Activated naive CD4-positive, alpha-beta T cell treated with anti-CD3 and anti-CD28 coated beads, Interleukin-2, amount 10 ng/mL, durations not matched to agents 7 days and 5 days (primary cell): ENCODE measurements around the gene NUDT4B.
"Not testable (repeated sequence)": the region's sequence is repeated elsewhere in the genome, so short reads cannot be mapped to it uniquely, and the experiment has no call there.

Experiments used
- CTCF ChIA-PET: fragments of 350-600 bp; sonication (Branson Sonifier 250); formaldehyde crosslinking; loops from one replicate; lab custom pipeline; 2021; ENCODE audit warnings: antibody characterized with exemption; lab: Charles Lee
- DNase-seq: peaks from one replicate; pipeline ENCODE4 v3.0.0-alpha.2; 2020
- H3K27ac Mint-ChIP-seq: one replicate; pipeline ENCODE4 v1.8.0; 2021; ENCODE audit warnings: mild to moderate bottlenecking, moderate library complexity, mixed read lengths
- H3K27me3 Mint-ChIP-seq: one replicate; pipeline ENCODE4 v1.8.0; 2021; ENCODE audit warnings: mild to moderate bottlenecking, mixed read lengths
- H3K36me3 Mint-ChIP-seq: one replicate; pipeline ENCODE4 v1.8.0; 2021; ENCODE audit warnings: mixed read lengths
- H3K4me1 Mint-ChIP-seq: one replicate; pipeline ENCODE4 v1.8.0; 2021; ENCODE audit warnings: mixed read lengths
- H3K4me3 Mint-ChIP-seq: one replicate; pipeline ENCODE4 v1.8.0; 2021; ENCODE audit warnings: mild to moderate bottlenecking, moderate library complexity, mixed read lengths
- H3K9me3 Mint-ChIP-seq: one replicate; pipeline ENCODE4 v1.8.0; 2021; ENCODE audit warnings: mixed read lengths

NUDT4B gene

GRCh38 chr1:148748563-148749334, at the start of gene NUDT4B:
TSS of gene NUDT4B (plus strand) at chr1:148748774. CDS start at chr1:148748953, 179 bp downstream.
- CTCF ChIA-PET, DNase-seq, H3K27me3 Mint-ChIP-seq, H3K27ac Mint-ChIP-seq, H3K4me3 Mint-ChIP-seq, H3K36me3 Mint-ChIP-seq, H3K4me1 Mint-ChIP-seq, H3K9me3 Mint-ChIP-seq: not testable (repeated sequence)

- H3K27ac Mint-ChIP-seq, H3K27me3 Mint-ChIP-seq, H3K9me3 Mint-ChIP-seq, H3K36me3 Mint-ChIP-seq, H3K4me3 Mint-ChIP-seq, DNase-seq, CTCF ChIA-PET, H3K4me1 Mint-ChIP-seq: not testable (repeated sequence)
Observed at GRCh38 chr1:148699357-148699756, 49.2 kb upstream of the NUDT4B start.

- H3K4me3 Mint-ChIP-seq, H3K27ac Mint-ChIP-seq, CTCF ChIA-PET, H3K27me3 Mint-ChIP-seq, DNase-seq, H3K4me1 Mint-ChIP-seq, H3K9me3 Mint-ChIP-seq, H3K36me3 Mint-ChIP-seq: not testable (repeated sequence)
Observed at GRCh38 chr1:148702242-148702641, 46.3 kb upstream of the NUDT4B start.

DNA sequence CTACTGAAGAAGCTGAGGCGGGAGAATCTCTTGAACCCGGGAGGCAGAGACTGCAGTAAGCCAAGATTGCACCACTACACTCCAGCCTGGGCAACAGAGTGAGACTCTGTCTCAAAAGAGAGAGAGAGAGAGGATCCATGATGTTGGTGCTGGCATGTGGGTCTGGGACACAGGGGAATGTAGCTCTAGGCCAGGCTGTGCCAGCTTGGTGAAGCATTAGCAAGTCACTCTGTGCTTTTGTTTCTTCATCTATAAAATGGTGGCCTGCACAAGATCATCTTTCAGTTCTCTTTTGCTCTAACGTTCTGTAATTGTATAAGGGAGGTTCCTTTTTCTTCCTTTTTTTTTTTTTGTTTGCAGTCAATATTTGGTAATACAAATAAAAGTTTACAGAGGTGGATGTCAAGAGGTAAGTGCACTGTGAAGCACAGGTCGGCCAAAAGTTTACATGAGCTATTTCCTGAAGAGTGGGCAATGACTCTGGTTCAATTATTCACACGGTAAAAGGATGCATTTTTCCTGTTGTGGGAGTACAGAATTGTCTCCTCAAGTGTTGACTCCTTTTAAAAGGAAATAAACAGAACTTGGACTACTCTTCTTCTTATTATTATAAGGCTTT, 44.5 kb upstream of the NUDT4B start:
- H3K4me3 Mint-ChIP-seq, H3K9me3 Mint-ChIP-seq, H3K36me3 Mint-ChIP-seq, CTCF ChIA-PET, H3K27me3 Mint-ChIP-seq, DNase-seq, H3K27ac Mint-ChIP-seq, H3K4me1 Mint-ChIP-seq: not testable (repeated sequence)

DNA sequence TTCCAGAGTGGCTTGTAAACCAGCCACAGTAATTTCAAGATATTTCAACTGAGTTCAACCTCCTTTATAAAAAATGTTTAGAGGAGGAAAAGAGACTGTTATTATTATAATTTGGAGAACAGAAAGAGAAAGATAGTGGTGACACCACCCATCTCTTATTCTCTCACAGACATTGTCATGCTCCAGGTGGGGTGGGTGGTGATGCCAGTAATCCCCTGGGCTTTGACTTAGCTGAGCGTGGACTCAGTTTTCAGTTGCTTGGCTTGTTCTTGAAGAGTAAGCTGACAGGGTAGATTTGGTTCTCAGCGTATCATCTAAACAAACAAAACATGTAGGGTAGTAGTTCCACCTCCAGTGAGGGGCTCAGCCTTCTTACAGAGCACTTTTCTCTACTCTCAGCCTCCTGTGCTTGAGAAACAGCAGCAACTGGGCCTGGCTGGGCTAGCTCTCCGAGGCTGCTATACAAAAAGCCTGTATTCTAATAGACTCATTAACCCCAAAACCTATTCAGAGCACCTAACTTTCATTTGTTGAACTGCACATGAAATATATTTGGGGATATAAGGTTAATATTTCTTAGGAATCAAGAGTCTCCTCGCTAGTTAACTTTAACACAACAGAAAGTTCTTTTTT, 43.1 kb upstream of the NUDT4B start:
- CTCF ChIA-PET, H3K36me3 Mint-ChIP-seq, H3K4me3 Mint-ChIP-seq, H3K27ac Mint-ChIP-seq, DNase-seq, H3K9me3 Mint-ChIP-seq, H3K27me3 Mint-ChIP-seq, H3K4me1 Mint-ChIP-seq: not testable (repeated sequence)

DNA sequence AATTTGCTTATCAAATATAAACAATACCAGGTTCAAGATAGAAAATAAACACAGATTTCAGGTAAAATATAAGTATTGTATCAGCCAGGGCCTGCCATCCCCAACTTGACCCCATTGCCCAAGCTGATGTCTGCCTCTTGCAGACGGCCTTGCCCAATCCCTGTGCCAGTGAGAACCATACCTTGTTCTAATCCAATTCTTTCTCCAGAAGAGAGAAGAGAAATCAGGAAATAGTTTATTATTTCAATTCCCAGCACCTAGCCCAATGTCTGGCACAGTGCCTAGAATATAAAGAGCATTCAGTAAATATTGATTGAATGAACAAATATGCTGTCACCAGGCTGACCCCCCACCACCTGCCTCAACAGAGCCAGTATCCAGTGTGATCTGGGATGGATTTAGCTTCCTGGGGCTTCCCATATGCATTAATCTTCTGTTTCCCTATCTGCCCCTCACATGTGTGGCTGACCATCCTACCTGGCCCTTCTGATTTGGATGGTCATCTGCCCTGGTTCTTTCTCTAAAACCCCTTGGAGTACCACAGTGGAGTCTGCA, 39.7 kb upstream of the NUDT4B start:
- DNase-seq, CTCF ChIA-PET, H3K4me3 Mint-ChIP-seq, H3K27ac Mint-ChIP-seq, H3K36me3 Mint-ChIP-seq, H3K9me3 Mint-ChIP-seq, H3K4me1 Mint-ChIP-seq, H3K27me3 Mint-ChIP-seq: not testable (repeated sequence)

- H3K4me1 Mint-ChIP-seq, H3K27ac Mint-ChIP-seq, DNase-seq, H3K27me3 Mint-ChIP-seq, CTCF ChIA-PET, H3K36me3 Mint-ChIP-seq, H3K4me3 Mint-ChIP-seq, H3K9me3 Mint-ChIP-seq: not testable (repeated sequence)
Observed at GRCh38 chr1:148710772-148711523, 37.6 kb upstream of the NUDT4B start.

DNA sequence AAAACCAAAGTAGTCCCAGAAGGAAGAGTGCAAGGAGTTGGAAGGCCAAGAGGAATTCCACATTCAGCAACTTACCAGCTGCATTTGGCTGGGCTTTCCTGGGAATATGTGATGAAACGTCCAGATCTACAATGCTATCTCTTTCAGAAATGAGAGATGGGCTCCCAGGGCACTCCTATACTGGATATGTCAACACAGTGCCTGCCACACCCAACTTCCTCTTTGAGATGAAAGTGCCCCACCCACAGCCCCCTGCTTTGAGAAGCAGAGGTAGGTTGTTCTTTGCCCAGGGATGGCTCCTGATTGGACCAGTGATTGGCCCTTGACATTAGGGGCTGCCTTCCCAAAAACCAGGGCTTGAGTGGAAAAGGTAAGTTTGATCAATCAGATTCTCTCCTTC, 36.2 kb upstream of the NUDT4B start:
- H3K4me1 Mint-ChIP-seq, H3K27me3 Mint-ChIP-seq, DNase-seq, H3K27ac Mint-ChIP-seq, H3K36me3 Mint-ChIP-seq, H3K9me3 Mint-ChIP-seq, H3K4me3 Mint-ChIP-seq, CTCF ChIA-PET: not testable (repeated sequence)

DNA sequence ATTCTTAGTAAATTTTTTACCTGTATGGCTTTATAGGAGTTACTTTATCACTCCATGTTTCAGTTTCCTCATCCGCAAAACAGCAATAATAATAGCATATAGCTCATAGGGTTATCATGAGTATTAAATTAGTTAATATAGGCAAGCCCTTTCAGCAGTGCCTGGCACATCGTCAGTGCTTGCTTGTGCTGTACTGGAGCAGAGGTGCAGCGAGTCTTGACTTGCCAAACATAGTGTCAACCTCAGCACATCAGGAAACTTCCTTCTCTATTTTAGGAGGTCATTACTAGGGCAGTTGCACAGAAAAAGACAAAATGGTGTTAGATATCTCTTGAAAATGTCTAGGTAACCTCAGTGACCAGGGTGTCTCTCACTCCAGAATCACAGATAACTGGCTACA, 33.1 kb upstream of the NUDT4B start:
- H3K27me3 Mint-ChIP-seq, CTCF ChIA-PET, H3K9me3 Mint-ChIP-seq, H3K4me1 Mint-ChIP-seq, H3K4me3 Mint-ChIP-seq, DNase-seq, H3K27ac Mint-ChIP-seq, H3K36me3 Mint-ChIP-seq: not testable (repeated sequence)

DNA sequence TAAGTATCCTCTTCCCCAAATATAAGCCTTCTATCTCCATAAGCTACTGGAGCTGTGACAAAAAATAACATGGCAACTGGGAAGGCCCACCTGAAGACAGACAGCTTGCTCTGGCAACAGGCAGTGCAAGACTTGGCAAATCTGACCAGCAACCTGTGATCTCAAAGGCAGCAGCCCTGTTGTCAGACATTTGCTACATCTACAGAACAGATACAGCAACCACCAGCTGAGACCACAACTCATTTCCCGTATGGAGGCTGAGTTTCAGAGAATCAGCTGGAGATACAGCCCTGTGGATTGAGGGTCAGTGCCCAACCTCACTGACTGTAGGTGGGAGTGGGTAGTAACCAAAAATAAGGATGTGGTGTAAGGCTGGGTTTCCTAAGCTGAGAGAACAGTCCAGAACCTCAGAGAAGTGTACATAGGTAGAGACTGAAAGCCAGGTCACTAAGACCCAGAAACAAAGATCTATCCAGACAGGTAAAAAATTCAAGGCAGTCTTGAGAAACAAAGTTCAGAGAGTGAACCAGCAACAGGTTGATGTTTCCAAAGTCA, 31.5 kb upstream of the NUDT4B start:
- DNase-seq, H3K9me3 Mint-ChIP-seq, H3K27me3 Mint-ChIP-seq, CTCF ChIA-PET, H3K4me3 Mint-ChIP-seq, H3K27ac Mint-ChIP-seq, H3K4me1 Mint-ChIP-seq, H3K36me3 Mint-ChIP-seq: not testable (repeated sequence)

DNA sequence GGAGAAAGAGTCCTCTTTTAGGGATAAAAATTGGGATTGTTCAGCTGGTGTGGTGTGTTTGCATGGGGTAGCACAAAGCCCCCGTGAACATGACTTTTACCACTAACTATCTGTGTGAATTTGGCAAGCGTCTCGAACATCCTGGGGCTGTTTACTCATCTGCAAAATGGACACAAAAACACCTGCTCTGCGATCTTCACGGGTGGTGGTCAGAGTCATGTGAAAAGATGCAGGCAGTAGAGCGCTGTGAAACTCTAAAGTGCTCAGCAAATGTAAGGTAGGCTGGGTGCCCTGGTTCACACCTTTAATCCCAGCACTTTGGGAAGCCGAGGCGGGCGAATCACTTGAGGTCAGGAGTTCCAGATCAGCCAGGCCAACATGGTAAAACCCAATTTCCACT, 27.7 kb upstream of the NUDT4B start:
- H3K27me3 Mint-ChIP-seq, H3K27ac Mint-ChIP-seq, CTCF ChIA-PET, DNase-seq, H3K4me1 Mint-ChIP-seq, H3K9me3 Mint-ChIP-seq, H3K36me3 Mint-ChIP-seq, H3K4me3 Mint-ChIP-seq: not testable (repeated sequence)

DNA sequence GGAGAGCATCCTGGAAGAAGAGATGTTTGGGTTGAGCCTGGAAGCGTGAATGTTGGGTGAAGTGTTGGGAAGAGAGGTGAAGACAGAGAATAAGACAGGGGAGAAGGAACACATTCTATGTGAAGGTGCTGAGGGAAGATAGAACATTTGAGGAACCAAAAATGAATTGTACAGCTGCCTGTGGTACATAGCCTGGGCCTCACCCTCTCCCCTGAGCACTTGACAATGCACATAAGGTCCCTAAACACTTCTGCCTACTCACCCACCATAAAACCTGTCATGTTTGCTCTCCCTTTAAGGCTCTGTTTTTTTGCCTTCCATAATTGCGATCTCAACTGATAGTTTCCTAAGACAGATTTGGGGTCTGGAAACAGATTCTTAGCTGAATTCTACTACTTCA, 25.8 kb upstream of the NUDT4B start:
- H3K9me3 Mint-ChIP-seq, H3K27ac Mint-ChIP-seq, DNase-seq, H3K36me3 Mint-ChIP-seq, H3K27me3 Mint-ChIP-seq, H3K4me3 Mint-ChIP-seq, H3K4me1 Mint-ChIP-seq, CTCF ChIA-PET: not testable (repeated sequence)

DNA sequence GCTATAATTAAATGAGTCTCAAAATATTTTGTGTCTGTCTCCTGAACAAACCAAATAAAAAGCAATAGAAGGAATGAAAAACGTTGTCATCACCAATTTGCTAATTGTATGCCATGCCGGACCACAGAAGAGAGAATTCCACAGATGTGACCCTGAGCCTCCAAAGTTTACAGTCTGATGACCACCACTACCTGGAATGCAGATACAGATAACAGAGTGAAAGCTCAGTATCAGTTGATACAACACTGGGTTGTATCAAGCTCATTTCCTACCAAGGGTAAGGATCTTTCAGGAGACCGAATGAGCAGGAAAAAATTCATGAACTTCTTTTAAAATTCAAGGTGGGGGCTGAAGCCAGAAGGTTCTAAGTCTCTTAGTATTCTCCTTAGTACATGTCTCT, 25.1 kb upstream of the NUDT4B start:
- not testable (repeated sequence) for H3K9me3 Mint-ChIP-seq, H3K27ac Mint-ChIP-seq

DNA sequence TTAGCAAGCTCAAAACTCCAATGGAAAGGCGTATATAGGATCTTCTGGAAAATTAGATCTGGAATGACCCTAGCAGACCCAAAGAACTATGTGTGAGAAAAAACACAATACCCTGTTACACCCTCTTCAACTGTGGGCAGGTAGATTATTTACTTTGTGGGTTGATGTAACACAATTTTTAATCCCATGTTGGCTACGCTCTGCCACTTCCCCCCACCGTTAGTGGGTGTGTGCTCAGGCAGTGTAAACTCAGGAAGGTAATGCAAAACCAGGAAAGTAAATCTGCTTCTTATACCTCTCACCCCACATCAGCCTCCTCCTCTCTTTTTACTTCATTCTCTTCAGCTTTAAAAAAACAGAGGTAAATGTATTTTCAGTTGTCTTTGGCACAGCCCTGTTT, 23.7 kb upstream of the NUDT4B start:
- H3K36me3 Mint-ChIP-seq, H3K4me1 Mint-ChIP-seq, H3K27me3 Mint-ChIP-seq, H3K27ac Mint-ChIP-seq, H3K4me3 Mint-ChIP-seq, DNase-seq, CTCF ChIA-PET, H3K9me3 Mint-ChIP-seq: not testable (repeated sequence)

More for the DNA sequence above, 25.1 kb upstream of the NUDT4B start:
- H3K4me1 Mint-ChIP-seq, CTCF ChIA-PET, H3K36me3 Mint-ChIP-seq, H3K27me3 Mint-ChIP-seq, DNase-seq, H3K4me3 Mint-ChIP-seq: not testable (repeated sequence)
